SH-SY5Y (cell line): ENCODE results near the gene LRFN2.

Experiments used
- GATA2 ChIP-seq: IDR thresholded peaks from 2 replicates; pipeline ENCODE4 v1.6.1; 2011; ENCODE audit warnings: mild to moderate bottlenecking, low read depth, low read length
- GATA3 ChIP-seq: IDR thresholded peaks from 2 replicates; pipeline ENCODE4 v1.6.1; 2011; ENCODE audit warnings: low read depth, mild to moderate bottlenecking, low read length, moderate library complexity

- no peak for TF ChIP-seq GATA2
- no peak for TF ChIP-seq GATA3
Measured at GRCh38 chr6:40352006-40352405, 235.2 kb downstream of the LRFN2 start.
